Vagina (tissue), 2 donors: ENCODE results near the gene ADGRG3.

ENCODE experiments used
- POLR2A ChIP-seq, 2 donors: fragments of 450-650 bp; IDR thresholded peaks; one replicate each; pipeline ENCODE4 v1.6.1; 2017; ENCODE audit warnings: antibody characterized with exemption in 2 of 2, mild to moderate bottlenecking in 2 of 2, moderate library complexity in 2 of 2
- TF ChIP-seq, protein P1 (sequence below), 3 experiments: fragments of 450-650 bp in 2 of 3; fragments of 200-600 bp in 1 of 3; sonication (generic) in 1 of 3; IDR thresholded peaks; one replicate each; pipeline ENCODE4 v1.5.1; 2017 to 2019; ENCODE audit warnings: antibody characterized with exemption in 3 of 3, mild to moderate bottlenecking in 2 of 3, moderate library complexity in 2 of 3

DNA sequence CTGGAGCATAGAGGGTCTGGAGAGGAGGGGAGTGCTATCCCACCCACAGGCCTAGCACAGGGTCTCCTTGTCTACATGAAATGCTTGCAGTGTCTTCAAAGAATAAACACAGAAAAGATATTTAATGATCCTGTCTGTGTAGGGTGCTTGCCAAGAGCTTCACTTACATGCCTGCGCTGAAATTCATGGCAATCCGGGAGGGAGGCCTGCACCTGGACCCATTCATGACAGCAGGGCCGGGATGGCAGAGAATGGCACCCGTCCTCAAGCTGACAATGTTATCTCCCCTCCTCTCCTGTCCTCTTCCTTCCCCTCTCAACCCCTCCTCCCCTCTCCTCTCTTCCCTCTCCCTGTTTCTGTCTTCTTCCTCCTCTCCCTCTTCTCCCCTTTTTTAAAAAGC lies 2.1 kb downstream of the ADGRG3 start:
- TF ChIP-seq, protein P1, sequence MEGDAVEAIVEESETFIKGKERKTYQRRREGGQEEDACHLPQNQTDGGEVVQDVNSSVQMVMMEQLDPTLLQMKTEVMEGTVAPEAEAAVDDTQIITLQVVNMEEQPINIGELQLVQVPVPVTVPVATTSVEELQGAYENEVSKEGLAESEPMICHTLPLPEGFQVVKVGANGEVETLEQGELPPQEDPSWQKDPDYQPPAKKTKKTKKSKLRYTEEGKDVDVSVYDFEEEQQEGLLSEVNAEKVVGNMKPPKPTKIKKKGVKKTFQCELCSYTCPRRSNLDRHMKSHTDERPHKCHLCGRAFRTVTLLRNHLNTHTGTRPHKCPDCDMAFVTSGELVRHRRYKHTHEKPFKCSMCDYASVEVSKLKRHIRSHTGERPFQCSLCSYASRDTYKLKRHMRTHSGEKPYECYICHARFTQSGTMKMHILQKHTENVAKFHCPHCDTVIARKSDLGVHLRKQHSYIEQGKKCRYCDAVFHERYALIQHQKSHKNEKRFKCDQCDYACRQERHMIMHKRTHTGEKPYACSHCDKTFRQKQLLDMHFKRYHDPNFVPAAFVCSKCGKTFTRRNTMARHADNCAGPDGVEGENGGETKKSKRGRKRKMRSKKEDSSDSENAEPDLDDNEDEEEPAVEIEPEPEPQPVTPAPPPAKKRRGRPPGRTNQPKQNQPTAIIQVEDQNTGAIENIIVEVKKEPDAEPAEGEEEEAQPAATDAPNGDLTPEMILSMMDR (IDR thresholded peaks at IDR 0.05): no peak
- TF ChIP-seq POLR2A (IDR thresholded peaks at IDR 0.05): no peak
